B cell (primary cell): ENCODE measurements around the gene PRIM2. TPM values are rescaled to one million over a fixed set of nuclear protein-coding genes. Genes with fewer than 3 reads are reported as not detected.

Experiments used
- ATAC-seq: fragments of 200-7000 bp; cut with Tn5 transposase; one replicate; pipeline ENCODE4 v1.10.0; 2021; ENCODE audit warnings: low read depth, mild to moderate bottlenecking, moderate number of reproducible peaks, moderate library complexity
- CTCF ChIA-PET: fragments of 350-600 bp; sonication (Branson Sonifier 250); formaldehyde crosslinking; loops from one replicate; lab custom pipeline; 2021; ENCODE audit warnings: antibody characterized with exemption, inconsistent platforms; lab: Charles Lee
- POLR2A ChIA-PET: fragments of 350-600 bp; sonication (Branson Sonifier 250); formaldehyde crosslinking; loops from one replicate; lab custom pipeline; 2021; ENCODE audit warnings: antibody characterized with exemption; lab: Charles Lee
- DNase-seq: peaks from one replicate; pipeline ENCODE4 v3.0.0; 2013
- H2AFZ ChIP-seq: 2 replicates; pipeline ENCODE4 v1.6.1; 2012; ENCODE audit warnings: mild to moderate bottlenecking, low read depth, low read length; ENCODE audit not compliant: insufficient read depth, poor library complexity, severe bottlenecking
- H3K27ac ChIP-seq, 2 donors: 1 replicate in 1 of 2; 2 replicates in 1 of 2; pipeline ENCODE4 v1.5.1; 2012 to 2013; ENCODE audit warnings: low read length in 2 of 2, mild to moderate bottlenecking in 2 of 2, moderate library complexity in 1 of 2
- H3K27me3 ChIP-seq, 4 experiments: fragments of 200-600 bp in 1 of 4; sonication (generic) in 1 of 4; replicated peaks in 1 of 4; 1 replicate in 2 of 4; 2 replicates in 2 of 4; pipeline versions ENCODE4 v1.6.1 to v1.7.0; 2013 to 2016; ENCODE audit warnings: low read length in 3 of 4, mild to moderate bottlenecking in 2 of 4, mixed read lengths in 1 of 4, moderate library complexity in 1 of 4; ENCODE audit not compliant: insufficient read depth in 4 of 4, control insufficient read depth in 3 of 4; ENCODE audit errors: control extremely low read depth in 1 of 4
- H3K36me3 ChIP-seq, 2 experiments: replicated peaks in 1 of 2; 1 replicate in 1 of 2; 2 replicates in 1 of 2; pipeline versions ENCODE4 v1.6.1 to v1.7.1; 2013; ENCODE audit warnings: low read length in 1 of 2; ENCODE audit not compliant: insufficient read depth in 2 of 2, control insufficient read depth in 1 of 2; ENCODE audit errors: control extremely low read depth in 1 of 2, extremely low read depth in 1 of 2
- H3K4me1 ChIP-seq, 2 donors: fragments of 200-600 bp in 1 of 2; sonication (generic) in 1 of 2; 1 replicate in 1 of 2; 2 replicates in 1 of 2; pipeline versions ENCODE4 v1.5.1 to v1.6.1; 2013 to 2017; ENCODE audit warnings: low read length in 2 of 2; ENCODE audit not compliant: control insufficient read depth in 2 of 2, insufficient read depth in 2 of 2
- H3K4me2 ChIP-seq: replicated peaks from 2 replicates; pipeline ENCODE3; 2012; ENCODE audit warnings: mild to moderate bottlenecking, low read depth, low read length; ENCODE audit not compliant: poor library complexity, severe bottlenecking
- H3K4me3 ChIP-seq, 5 experiments: fragments of 200-600 bp in 1 of 5; sonication (generic) in 1 of 5; 1 replicate in 3 of 5; 2 replicates in 2 of 5; pipeline versions ENCODE4 v1.5.1 to v1.7.0; 2011 to 2016; ENCODE audit warnings: low read length in 4 of 5, mild to moderate bottlenecking in 4 of 5, low read depth in 2 of 5, control low read depth in 1 of 5, moderate library complexity in 1 of 5; ENCODE audit not compliant: insufficient read depth in 1 of 5; ENCODE audit errors: control extremely low read depth in 1 of 5, extremely low read depth in 1 of 5
- H3K79me2 ChIP-seq: fragments of 200-600 bp; sonication (generic); one replicate; pipeline ENCODE4 v1.6.0; 2016; ENCODE audit warnings: low read length; ENCODE audit not compliant: control insufficient read depth, insufficient read depth
- H3K9ac ChIP-seq: fragments of 200-600 bp; sonication (generic); 2 replicates; pipeline ENCODE4 v1.6.1; 2017; ENCODE audit warnings: mild to moderate bottlenecking, low read length, moderate library complexity
- H3K9me3 ChIP-seq, 3 donors: one replicate each; pipeline versions ENCODE4 v1.6.1 to v1.7.1; 2013; ENCODE audit warnings: low read length in 2 of 3; ENCODE audit not compliant: control insufficient read depth in 2 of 3, insufficient read depth in 1 of 3; ENCODE audit errors: control extremely low read depth in 1 of 3
- H4K20me1 ChIP-seq: 2 replicates; pipeline ENCODE4 v1.6.0; 2012; ENCODE audit warnings: mild to moderate bottlenecking, low read length; ENCODE audit not compliant: insufficient read depth, control insufficient read depth, poor library complexity, severe bottlenecking
- H3K27ac Mint-ChIP-seq: one replicate; pipeline ENCODE4 v1.8.0; 2021; ENCODE audit warnings: mixed read lengths
- H3K27me3 Mint-ChIP-seq: one replicate; pipeline ENCODE4 v1.8.0; 2021; ENCODE audit warnings: mixed read lengths
- H3K4me1 Mint-ChIP-seq: one replicate; pipeline ENCODE4 v1.8.0; 2021; ENCODE audit warnings: mixed read lengths
- H3K4me3 Mint-ChIP-seq: one replicate; pipeline ENCODE4 v1.8.0; 2021; ENCODE audit warnings: mixed read lengths
- H3K9me3 Mint-ChIP-seq: one replicate; pipeline ENCODE4 v1.8.0; 2022; ENCODE audit warnings: mixed read lengths; ENCODE audit not compliant: insufficient read depth
- CTCF ChIP-seq: fragments of 200-600 bp; IDR thresholded peaks from one replicate; pipeline ENCODE4 v1.8.0; 2022; ENCODE audit warnings: antibody characterized with exemption, mild to moderate bottlenecking
- EZH2 ChIP-seq: IDR thresholded peaks from 2 replicates; pipeline ENCODE4 v1.6.1; 2012; ENCODE audit warnings: borderline replicate concordance, low read depth, mild to moderate bottlenecking, moderate library complexity, low read length; ENCODE audit not compliant: insufficient read depth, poor library complexity, severe bottlenecking
- WGBS: methylation state at CpG from one replicate; pipeline ENCODE4 v1.1.5; 2013; ENCODE audit warnings: missing lambda C conversion rate; ENCODE audit not compliant: insufficient coverage; 5-methylcytosine and 5-hydroxymethylcytosine counted together
- intact Hi-C: fragments of 100-400 bp; cut with micrococcal nuclease; formaldehyde crosslinking; loops from one replicate; pipeline ENCODE4 v1.10.0; 2022
- polyA plus RNA-seq: library from polyadenylated mRNA; depleted of rRNA; stranded (reverse); fragments of >200 nt; gene quantifications from 2 replicates; pipeline ENCODE4 v1.2.3, GENCODE V29; 2012
- total RNA-seq, 2 donors: library from RNA; stranded (reverse); fragments of 120-200 nt in 1 of 2; gene quantifications; 1 replicate in 1 of 2; 2 replicates in 1 of 2; pipeline versions ENCODE4 v1.2.3 to v1.2.4, GENCODE V29; 2013 to 2022

Gene PRIM2
- total and polyA plus RNA-seq, 2 donors (not counting 1 experiment from before 2014, with no cell fraction given), result 5.2 to 21.0 TPM

- ChIA-PET POLR2A (no interaction called here), CTCF (no interaction called here)
- H2AFZ ChIP-seq, result no peak overlapping the region
- intact Hi-C loops, result no loop called here
- no peak for TF ChIP-seq EZH2
- TF ChIP-seq CTCF, result no peak
- DNase-seq (no peak), ATAC-seq (no peak)
- H3K9ac ChIP-seq, result no peak overlapping the region
- H3K4me3 ChIP-seq, result no peak overlapping the region
- H3K4me1 Mint-ChIP-seq, result peaks cover 58% of the 10 kb centered on the region
- no CpG with 5 or more reads among the region's 2 CpGs for WGBS
- H3K79me2 ChIP-seq, result no peaks in the 10 kb centered on the region
- H3K27me3 ChIP-seq, result no peaks in the 10 kb centered on the region
- H3K4me1 ChIP-seq, result peaks cover 27 to 38% of the 10 kb centered on the region in 2 donors
- H3K9me3 ChIP-seq, result no peaks in the 10 kb centered on the region
- no peak overlapping the region for H3K4me2 ChIP-seq
- H3K36me3 ChIP-seq, result peaks cover 0 to 2% of the 10 kb centered on the region in 2 experiments
- peak overlapping the region; percentile 4 for H3K27ac Mint-ChIP-seq
- H3K4me3 Mint-ChIP-seq, result no peak overlapping the region
- peak overlapping the region in 1 of 2 donors; percentile 41 for H3K27ac ChIP-seq
- no peaks in the 10 kb centered on the region for H4K20me1 ChIP-seq
- H3K9me3 Mint-ChIP-seq, result no peaks in the 10 kb centered on the region
- H3K27me3 Mint-ChIP-seq, result no peaks in the 10 kb centered on the region
These were observed 114.7 kb downstream of the PRIM2 start for GRCh38 chr6:57432157-57432556.

- H3K27ac Mint-ChIP-seq, result peak overlapping the region; percentile 56
- peak; percentile 68 for ATAC-seq
These were observed 115.7 kb downstream of the PRIM2 start for GRCh38 chr6:57432919-57433684.

More at GRCh38 chr6:57432919-57433684, 115.7 kb downstream of the PRIM2 start:
- Mint-ChIP-seq H3K4me1 (peaks cover 58% of the 10 kb centered on the region), H3K27me3 (no peaks in the 10 kb centered on the region), H3K9me3 (no peaks in the 10 kb centered on the region), H3K4me3 (peak overlapping the region; percentile 63)
- intact Hi-C loops, result no loop called here
- H3K4me1 ChIP-seq, result peaks cover 27 to 38% of the 10 kb centered on the region in 2 donors
- H3K4me3 ChIP-seq, result peak overlapping the region in 1 of 5 experiments; percentile 26
- H3K4me2 ChIP-seq, result peak overlapping the region; percentile 61
- CTCF ChIA-PET, result no interaction called here
- no peaks in the 10 kb centered on the region for H4K20me1 ChIP-seq
- H3K36me3 ChIP-seq, result peaks cover 0 to 2% of the 10 kb centered on the region in 2 experiments
- POLR2A ChIA-PET, result no interaction called here
- WGBS, result no CpG with 5 or more reads among the region's 4 CpGs
- H3K27ac ChIP-seq, result peak overlapping the region in 1 of 2 donors; percentile 67
- H2AFZ ChIP-seq, result peak overlapping the region; percentile 3
- peak; percentile 32 for DNase-seq
- TF ChIP-seq EZH2 (no peak), CTCF (no peak)
- H3K27me3 ChIP-seq, result no peaks in the 10 kb centered on the region
- H3K9me3 ChIP-seq, result no peaks in the 10 kb centered on the region
- peak overlapping the region; percentile 39 for H3K9ac ChIP-seq
- no peaks in the 10 kb centered on the region for H3K79me2 ChIP-seq
